Thoracic aorta (tissue), 2 donors: ENCODE data around the gene BATF2. TPM values are rescaled to one million over a fixed set of nuclear protein-coding genes. Genes with fewer than 3 reads are reported as not detected.

Experiments
- ATAC-seq: fragments of 150-250 bp; one replicate; pipeline ENCODE4 v1.8.0; 2017; ENCODE audit warnings: low read depth; ENCODE audit not compliant: insufficient number of reproducible peaks, low FRiP score
- DNase-seq: peaks from one replicate; pipeline ENCODE4 v3.0.0-alpha.2; 2020; ENCODE audit warnings: low spot score
- H3K27ac ChIP-seq, 2 donors: fragments of 200-600 bp; sonication (generic); 1 replicate in 1 of 2; 2 replicates in 1 of 2; pipeline ENCODE4 v1.5.1; 2016; ENCODE audit warnings: mild to moderate bottlenecking in 2 of 2, moderate library complexity in 2 of 2
- H3K27me3 ChIP-seq: fragments of 200-600 bp; sonication (generic); replicated peaks from 2 replicates; pipeline ENCODE4 v1.6.0; 2016; ENCODE audit warnings: mild to moderate bottlenecking; ENCODE audit not compliant: insufficient read depth
- H3K36me3 ChIP-seq: fragments of 200-600 bp; sonication (generic); one replicate; pipeline ENCODE4 v1.5.1; 2016
- H3K4me1 ChIP-seq, 2 donors: fragments of 200-600 bp; sonication (generic); 1 replicate in 1 of 2; 2 replicates in 1 of 2; pipeline versions ENCODE4 v1.5.1 to v1.6.0; 2016; ENCODE audit warnings: low read depth in 2 of 2, mild to moderate bottlenecking in 1 of 2; ENCODE audit not compliant: control insufficient read depth in 1 of 2
- H3K4me3 ChIP-seq: fragments of 200-600 bp; sonication (generic); 2 replicates; pipeline ENCODE4 v1.5.1; 2016; ENCODE audit warnings: mild to moderate bottlenecking
- H3K9me3 ChIP-seq: fragments of 200-600 bp; sonication (generic); 2 replicates; pipeline ENCODE4 v1.5.1; 2016
- CTCF ChIP-seq: fragments of 200-600 bp; sonication (generic); IDR thresholded peaks from one replicate; pipeline ENCODE4 v1.5.1; 2019; ENCODE audit warnings: antibody characterized with exemption
- total RNA-seq, 2 donors: library from RNA; depleted of rRNA; stranded (reverse); fragments of >200 nt; gene quantifications; one replicate each; pipeline versions ENCODE4 v1.1.0 to v1.2.3, GENCODE V29; 2016

The BATF2 gene
- 1 to 10 TPM in 1 of 2 donors, under 1 TPM in 1; 0.92 to 2.6 TPM for total RNA-seq

GRCh38 chr11:64996710-64997380, at the start of gene BATF2:
TSS of gene BATF2 (minus strand) at chr11:64996971. CDS start at chr11:64996914, 57 bp downstream.
- peak; percentile 29 for DNase-seq
- peaks cover 5 to 13% of the 10 kb centered on the region in 2 donors for H3K4me1 ChIP-seq
- H3K27me3 ChIP-seq: no peaks in the 10 kb centered on the region
- H3K4me3 ChIP-seq: peak within 1 kb of the TSS; percentile 68
- peak; percentile 48 for TF ChIP-seq CTCF
- no peaks in the 10 kb centered on the region for H3K9me3 ChIP-seq
- H3K36me3 ChIP-seq: no peaks in the 10 kb centered on the region
- peak within 1 kb of the TSS; percentile 55 for H3K27ac ChIP-seq
- peak; percentile 83 for ATAC-seq

GRCh38 chr11:65045728-65046127, 49.0 kb upstream of the BATF2 start:
- Histone ChIP-seq H3K27me3 (no peaks in the 10 kb centered on the region), H3K4me3 (no peak overlapping the region), H3K9me3 (no peaks in the 10 kb centered on the region), H3K36me3 (no peaks in the 10 kb centered on the region), H3K4me1 (peaks cover 8 to 31% of the 10 kb centered on the region in 2 donors), H3K27ac (no peak overlapping the region)
- DNase-seq: no peak
- ATAC-seq: no peak
- no peak for TF ChIP-seq CTCF

- H3K27ac ChIP-seq: no peak overlapping the region
- H3K36me3 ChIP-seq: no peaks in the 10 kb centered on the region
- peaks cover 8 to 31% of the 10 kb centered on the region in 2 donors for H3K4me1 ChIP-seq
- no peaks in the 10 kb centered on the region for H3K9me3 ChIP-seq
- no peaks in the 10 kb centered on the region for H3K27me3 ChIP-seq
- no peak for ATAC-seq
- H3K4me3 ChIP-seq: no peak overlapping the region
- DNase-seq: no peak
- TF ChIP-seq CTCF: no peak
Observed at GRCh38 chr11:65045061-65045460, 48.3 kb upstream of the BATF2 start.

- no peak for TF ChIP-seq CTCF
- ATAC-seq: no peak
- DNase-seq: no peak
- H3K9me3 ChIP-seq: no peaks in the 10 kb centered on the region
- peaks cover 3% of the 10 kb centered on the region for H3K36me3 ChIP-seq
- peaks cover 8 to 31% of the 10 kb centered on the region in 2 donors for H3K4me1 ChIP-seq
- H3K4me3 ChIP-seq: no peak overlapping the region
- H3K27me3 ChIP-seq: no peaks in the 10 kb centered on the region
- H3K27ac ChIP-seq: no peak overlapping the region
Observed at GRCh38 chr11:65043881-65044501, 47.2 kb upstream of the BATF2 start.

GRCh38 chr11:65042891-65043290, 46.1 kb upstream of the BATF2 start:
- H3K4me1 ChIP-seq: peaks cover 5 to 26% of the 10 kb centered on the region in 2 donors
- TF ChIP-seq CTCF: no peak
- ATAC-seq: no peak
- no peaks in the 10 kb centered on the region for H3K9me3 ChIP-seq
- DNase-seq: no peak
- H3K27ac ChIP-seq: no peak overlapping the region
- no peak overlapping the region for H3K4me3 ChIP-seq
- H3K36me3 ChIP-seq: peaks cover 12% of the 10 kb centered on the region
- no peaks in the 10 kb centered on the region for H3K27me3 ChIP-seq
